ENCODE results near the gene SLPI.

DNA sequence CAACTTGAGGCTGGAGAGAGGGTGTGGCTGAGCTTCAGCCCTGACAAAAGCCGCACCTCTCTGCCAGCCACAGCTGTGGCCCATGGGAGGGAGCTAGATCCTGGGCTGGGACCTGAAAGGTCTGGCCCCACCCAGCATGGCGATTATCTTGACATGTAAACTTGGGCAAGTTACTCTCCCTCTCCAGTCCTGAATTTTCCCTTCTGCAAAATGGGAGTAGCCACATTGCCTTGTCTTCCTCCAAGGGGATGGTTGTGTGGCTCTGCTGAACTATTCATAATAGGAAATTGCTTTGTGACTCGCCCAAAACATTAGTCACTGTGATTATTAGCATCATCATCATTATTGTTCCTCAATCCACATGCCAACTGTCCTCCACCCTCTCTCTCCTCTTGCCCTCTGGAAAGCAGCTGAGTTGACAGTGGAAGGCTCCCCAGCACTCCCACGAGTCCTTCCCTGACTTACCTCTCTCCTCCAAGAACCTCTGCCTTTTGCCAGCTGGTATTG, 29.2 kb upstream of the SLPI start:
- TF ChIP-seq, protein P1, sequence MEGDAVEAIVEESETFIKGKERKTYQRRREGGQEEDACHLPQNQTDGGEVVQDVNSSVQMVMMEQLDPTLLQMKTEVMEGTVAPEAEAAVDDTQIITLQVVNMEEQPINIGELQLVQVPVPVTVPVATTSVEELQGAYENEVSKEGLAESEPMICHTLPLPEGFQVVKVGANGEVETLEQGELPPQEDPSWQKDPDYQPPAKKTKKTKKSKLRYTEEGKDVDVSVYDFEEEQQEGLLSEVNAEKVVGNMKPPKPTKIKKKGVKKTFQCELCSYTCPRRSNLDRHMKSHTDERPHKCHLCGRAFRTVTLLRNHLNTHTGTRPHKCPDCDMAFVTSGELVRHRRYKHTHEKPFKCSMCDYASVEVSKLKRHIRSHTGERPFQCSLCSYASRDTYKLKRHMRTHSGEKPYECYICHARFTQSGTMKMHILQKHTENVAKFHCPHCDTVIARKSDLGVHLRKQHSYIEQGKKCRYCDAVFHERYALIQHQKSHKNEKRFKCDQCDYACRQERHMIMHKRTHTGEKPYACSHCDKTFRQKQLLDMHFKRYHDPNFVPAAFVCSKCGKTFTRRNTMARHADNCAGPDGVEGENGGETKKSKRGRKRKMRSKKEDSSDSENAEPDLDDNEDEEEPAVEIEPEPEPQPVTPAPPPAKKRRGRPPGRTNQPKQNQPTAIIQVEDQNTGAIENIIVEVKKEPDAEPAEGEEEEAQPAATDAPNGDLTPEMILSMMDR (IDR thresholded peaks at IDR 0.05; ENCODE audit: low read depth, low read length, poor library complexity, severe bottlenecking), result no peak
- TF ChIP-seq EZH2phosphoT487 (IDR thresholded peaks at IDR 0.05; ENCODE audit: borderline replicate concordance, low read length), result no peak
